Nephron (organoid): ENCODE results near the gene CYP27C1.

Experiments used
- H3K27ac Mint-ChIP-seq, 3 experiments: 2 replicates each; pipeline ENCODE4 v1.8.0; 2020; ENCODE audit warnings: mixed read lengths in 3 of 3, mild to moderate bottlenecking in 2 of 3, moderate library complexity in 1 of 3
- H3K27me3 Mint-ChIP-seq: 2 replicates; pipeline ENCODE4 v1.8.0; 2021; ENCODE audit warnings: low read depth, mild to moderate bottlenecking, moderate library complexity, mixed read lengths
- H3K36me3 Mint-ChIP-seq: 2 replicates; pipeline ENCODE4 v1.8.0; 2020; ENCODE audit warnings: low read depth, mixed read lengths
- H3K4me1 Mint-ChIP-seq: 2 replicates; pipeline ENCODE4 v1.8.0; 2020; ENCODE audit warnings: mixed read lengths
- H3K4me3 Mint-ChIP-seq, 3 experiments: 2 replicates each; pipeline ENCODE4 v1.8.0; 2020; ENCODE audit warnings: mild to moderate bottlenecking in 3 of 3, mixed read lengths in 3 of 3, moderate library complexity in 2 of 3
- H3K9me3 Mint-ChIP-seq: 2 replicates; pipeline ENCODE4 v1.8.0; 2020; ENCODE audit warnings: mixed read lengths
- CTCF ChIP-seq, 3 experiments: fragments of 200-600 bp; sonication (generic); IDR thresholded peaks; one replicate each; pipeline ENCODE4 v1.5.0; 2021; ENCODE audit warnings: antibody characterized with exemption in 3 of 3; ENCODE audit not compliant: unreplicated experiment in 3 of 3

CYP27C1 gene

GRCh38 chr2:127137225-127137624, 82.9 kb downstream of the CYP27C1 start:
- no peak for TF ChIP-seq CTCF (IDR thresholded peaks at IDR 0.05; ENCODE audit: unreplicated experiment in 3 of 3)
- Mint-ChIP-seq H3K9me3 (peaks cover 8% of the 10 kb centered on the region), H3K27me3 (peaks cover 4% of the 10 kb centered on the region), H3K4me1 (peaks cover 47% of the 10 kb centered on the region), H3K27ac (peak overlapping the region in 1 of 3 experiments; percentile 82), H3K36me3 (peaks cover 5% of the 10 kb centered on the region), H3K4me3 (no peak overlapping the region)

- H3K4me1 Mint-ChIP-seq, result peaks cover 40% of the 10 kb centered on the region
- peak overlapping the region; percentile 42 to 75 (median 73) for H3K27ac Mint-ChIP-seq
- peaks cover 4% of the 10 kb centered on the region for H3K27me3 Mint-ChIP-seq
- TF ChIP-seq CTCF (IDR thresholded peaks at IDR 0.05; ENCODE audit: unreplicated experiment in 3 of 3), result no peak
- peaks cover 7% of the 10 kb centered on the region for H3K9me3 Mint-ChIP-seq
- no peak overlapping the region for H3K4me3 Mint-ChIP-seq
- peaks cover 5% of the 10 kb centered on the region for H3K36me3 Mint-ChIP-seq
Measured at GRCh38 chr2:127134833-127135830, 85.0 kb downstream of the CYP27C1 start.

- H3K36me3 Mint-ChIP-seq, result no peaks in the 10 kb centered on the region
- H3K27ac Mint-ChIP-seq, result peak overlapping the region; percentile 3 to 9 (median 9)
Measured at GRCh38 chr2:127134235-127134634, 85.9 kb downstream of the CYP27C1 start.

More at GRCh38 chr2:127134235-127134634, 85.9 kb downstream of the CYP27C1 start:
- peaks cover 32% of the 10 kb centered on the region for H3K4me1 Mint-ChIP-seq
- no peak overlapping the region for H3K4me3 Mint-ChIP-seq
- TF ChIP-seq CTCF (IDR thresholded peaks at IDR 0.05; ENCODE audit: unreplicated experiment in 3 of 3), result no peak
- H3K9me3 Mint-ChIP-seq, result no peaks in the 10 kb centered on the region
- no peaks in the 10 kb centered on the region for H3K27me3 Mint-ChIP-seq
